Activated CD4-positive, alpha-beta T cell treated with anti-CD3 and anti-CD28 coated beads, Interleukin-2, amount 50 U/mL, for 16 hours (primary cell): Measurements from ENCODE around the gene VPS11.
"Not testable (repeated sequence)": the region's sequence is repeated elsewhere in the genome, so short reads cannot be mapped to it uniquely, and the experiment has no call there.

ENCODE experiments used
- DNase-seq: peaks from one replicate; pipeline ENCODE4 v3.0.0-alpha.2; 2020

VPS11 gene

GRCh38 chr11:119039471-119039870, 28.1 kb upstream of the VPS11 start:
- not testable (repeated sequence) for DNase-seq

GRCh38 chr11:119041821-119042514, 25.6 kb upstream of the VPS11 start:
- DNase-seq, result no peak

DNA sequence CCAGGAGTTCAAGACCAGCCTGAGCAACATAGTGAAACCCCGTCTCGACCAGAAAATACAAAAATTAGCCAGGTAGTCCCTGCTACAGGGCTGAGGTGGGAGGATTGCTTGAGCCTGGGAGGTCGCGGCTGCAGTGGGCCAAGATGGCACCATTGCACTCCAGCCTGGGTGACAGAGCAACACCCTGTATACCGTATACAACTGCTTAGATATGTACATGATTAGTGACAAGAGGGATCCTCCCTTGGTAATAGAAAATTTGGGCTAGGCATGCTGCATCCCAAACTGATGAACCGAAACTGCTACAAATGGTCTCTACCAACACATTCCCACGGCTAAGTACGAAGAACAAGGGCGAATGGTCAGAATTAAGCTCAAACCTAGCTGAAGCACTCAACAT, 24.7 kb upstream of the VPS11 start:
- no peak for DNase-seq

GRCh38 chr11:119044708-119045107, 22.9 kb upstream of the VPS11 start:
- no peak for DNase-seq

- no peak for DNase-seq
Observed at GRCh38 chr11:119046489-119046888, 21.1 kb upstream of the VPS11 start.

GRCh38 chr11:119047205-119047604, 20.4 kb upstream of the VPS11 start:
- DNase-seq, result no peak

GRCh38 chr11:119048644-119049043, 19.0 kb upstream of the VPS11 start:
- no peak for DNase-seq

DNA sequence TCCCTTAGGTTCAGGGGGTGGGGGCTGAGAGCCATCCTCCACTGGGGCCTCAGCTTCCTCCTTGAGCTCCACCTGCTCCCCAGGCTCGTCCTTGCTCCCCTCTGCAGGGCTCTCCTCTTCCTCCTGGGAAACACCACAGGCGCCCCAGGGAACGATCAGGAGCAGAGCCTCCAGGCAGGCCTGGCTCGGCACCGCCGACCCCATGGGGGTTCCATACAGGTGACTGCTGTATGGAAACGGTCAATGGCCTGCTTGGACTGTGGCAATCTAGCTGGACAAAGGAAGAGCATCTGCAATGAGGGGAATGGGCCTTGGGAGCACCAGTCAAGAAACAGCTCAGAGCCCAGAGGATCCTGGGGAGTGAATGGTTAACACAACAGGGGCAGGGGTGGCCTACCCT, 18.5 kb upstream of the VPS11 start:
- DNase-seq, result no peak

DNA sequence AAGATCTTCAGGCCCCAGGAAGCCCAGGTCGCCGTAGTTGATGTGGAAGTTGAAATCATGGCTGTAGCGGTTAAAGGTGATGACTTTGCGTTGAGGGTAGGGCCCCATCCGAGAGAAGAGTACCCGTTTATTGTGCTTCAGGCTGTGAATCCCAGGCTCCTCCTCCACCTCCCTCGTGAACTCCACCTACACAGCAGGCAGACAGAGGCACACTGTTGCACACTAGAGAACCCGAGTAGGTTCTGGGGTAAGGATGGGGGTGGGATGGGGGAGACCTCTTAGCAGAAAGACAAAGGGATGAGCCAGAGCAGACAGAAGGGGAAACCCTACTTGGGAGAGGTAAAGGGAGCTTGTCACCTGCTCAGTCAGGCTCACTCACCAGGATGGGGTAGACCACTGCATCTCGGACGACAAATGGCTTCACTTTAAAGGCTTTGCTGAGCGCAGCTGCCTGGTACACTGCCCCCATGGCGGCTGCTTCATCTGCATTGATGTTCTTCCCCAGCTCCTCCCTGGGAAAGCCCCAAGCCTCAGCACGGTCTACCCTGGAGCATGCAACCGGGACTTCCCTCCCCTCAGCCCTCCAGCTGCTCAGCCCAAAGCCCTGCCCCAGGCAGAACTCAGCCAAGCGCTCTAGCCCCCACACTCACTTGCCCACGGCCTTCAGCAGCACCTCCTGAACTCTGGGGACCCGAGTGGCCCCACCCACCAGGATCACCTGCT, 16.0 kb upstream of the VPS11 start:
- DNase-seq, result no peak

DNA sequence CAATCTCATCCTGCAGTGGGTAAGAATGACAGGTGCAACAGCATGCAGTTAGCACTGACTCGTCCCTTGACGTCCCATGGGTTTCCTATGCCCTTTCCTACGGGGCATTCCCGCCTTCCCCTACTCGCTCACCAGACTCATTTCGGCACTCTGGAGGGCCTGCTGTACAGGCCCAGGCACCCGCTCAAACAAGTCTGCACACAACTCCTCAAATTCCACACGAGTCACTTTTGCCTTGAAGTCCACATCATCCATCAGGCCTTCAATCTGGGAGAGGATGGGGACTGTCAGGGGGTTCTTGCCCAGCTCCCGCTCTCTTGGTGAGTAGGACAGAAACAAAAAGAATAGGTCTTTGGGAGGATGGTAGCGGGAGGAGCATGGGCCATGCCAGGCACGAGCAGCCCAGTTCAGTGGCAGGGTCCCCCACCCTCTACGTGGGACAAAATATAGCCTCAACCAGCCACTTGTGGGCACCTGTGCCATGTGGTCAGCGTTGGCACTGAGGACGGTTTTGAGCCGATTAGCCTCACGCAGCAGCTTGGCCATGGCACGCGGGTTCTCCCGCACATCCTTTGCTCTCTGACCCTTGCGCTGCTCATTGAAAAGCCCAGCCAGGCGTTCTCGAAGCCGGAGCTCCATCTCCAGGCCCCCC, 15.3 kb upstream of the VPS11 start:
- DNase-seq, result no peak

DNA sequence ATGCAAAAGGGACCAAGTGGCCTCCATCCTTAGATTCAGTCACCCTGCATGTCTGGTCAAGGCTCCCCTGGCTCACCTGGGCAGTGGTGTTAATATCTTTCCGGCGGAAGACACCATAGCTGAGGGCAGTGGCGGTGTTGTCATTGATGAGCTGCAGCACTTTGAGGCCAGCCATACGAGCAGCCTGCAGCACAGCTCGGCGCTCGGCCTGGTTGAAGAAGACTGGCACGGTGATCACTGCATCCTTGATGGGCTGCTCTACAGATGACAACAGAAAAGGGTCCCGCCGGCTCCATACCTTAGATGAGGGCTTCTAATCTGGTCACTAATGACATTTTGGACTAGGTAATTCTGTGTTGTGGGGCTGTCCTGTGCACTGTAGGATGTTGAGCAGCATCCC, 13.2 kb upstream of the VPS11 start:
- DNase-seq, result no peak

GRCh38 chr11:119055901-119056300, 11.7 kb upstream of the VPS11 start:
- peak; percentile 32 for DNase-seq

DNA sequence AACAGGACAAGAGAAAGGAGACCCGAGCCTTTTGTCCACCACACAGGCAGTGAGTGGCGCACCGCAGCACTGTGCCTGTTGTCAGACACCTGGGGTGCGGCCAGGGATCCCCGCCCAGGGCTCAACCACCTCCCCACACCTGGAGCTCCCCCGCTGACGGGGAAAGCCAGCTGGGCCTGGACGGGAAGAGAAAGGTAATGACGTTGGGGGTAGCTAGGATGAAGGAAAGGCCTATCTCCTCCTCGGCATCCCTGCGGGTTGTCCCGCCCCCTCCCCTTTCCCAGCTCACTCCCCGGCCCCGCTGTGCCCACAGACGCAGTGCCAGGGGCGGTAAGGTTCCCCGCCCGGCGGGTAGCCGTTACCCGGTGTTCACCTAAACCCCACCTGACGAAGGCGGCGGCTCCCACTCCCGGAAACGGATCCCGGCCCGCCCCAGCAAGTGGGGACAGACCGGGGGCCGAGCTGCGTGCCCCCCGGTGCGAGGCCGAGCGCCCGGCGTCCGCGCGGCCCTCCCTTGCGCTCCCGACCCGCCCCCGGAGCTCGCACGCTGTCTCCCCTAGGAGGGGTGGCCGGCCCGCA, 11.1 kb upstream of the VPS11 start:
- DNase-seq, result peak; percentile 23

DNA sequence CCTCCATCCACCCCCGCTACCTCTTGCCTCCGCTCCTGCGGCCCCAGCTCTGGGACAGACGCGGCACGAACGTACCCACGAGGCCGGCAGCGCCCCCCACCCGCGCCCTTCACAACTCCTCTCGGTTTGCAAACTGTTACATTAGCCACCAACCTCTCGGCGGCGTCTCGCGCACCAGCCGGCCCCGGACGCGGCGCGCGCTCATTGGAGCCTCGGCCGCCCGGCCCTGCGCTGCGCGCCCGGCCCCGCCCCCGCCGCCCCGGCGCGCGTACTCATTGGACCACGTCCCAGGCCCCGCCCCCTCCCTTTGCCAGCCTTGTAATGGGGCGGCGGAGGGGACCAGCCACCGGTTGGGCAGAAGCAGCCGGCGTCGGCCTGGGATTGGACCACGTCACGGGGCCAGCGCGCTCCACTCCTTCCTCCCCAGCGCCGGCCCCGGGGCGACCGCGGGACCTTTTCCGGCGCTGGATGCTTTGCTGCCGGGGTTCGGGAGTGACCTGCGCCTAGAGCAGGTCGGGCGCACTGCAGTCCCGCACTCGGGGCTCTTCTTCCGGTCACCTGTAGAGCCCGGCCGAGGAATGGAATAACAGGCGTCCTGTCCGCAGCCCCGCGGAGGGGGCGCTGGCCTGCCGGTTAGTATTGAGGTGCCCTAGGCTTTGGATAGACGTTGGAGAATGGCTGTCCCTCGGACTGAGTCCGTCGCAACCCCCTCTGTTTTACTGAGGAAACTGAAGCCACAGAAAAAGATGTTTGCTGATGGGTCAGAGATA, 10.4 kb upstream of the VPS11 start, which contains the start of gene HYOU1:
TSS of gene HYOU1 (minus strand) at position 206 of the 770 bp plus-strand sequence. CDS start 1,045 bp downstream, outside the sequence.
- DNase-seq, result peak; percentile 99

DNA sequence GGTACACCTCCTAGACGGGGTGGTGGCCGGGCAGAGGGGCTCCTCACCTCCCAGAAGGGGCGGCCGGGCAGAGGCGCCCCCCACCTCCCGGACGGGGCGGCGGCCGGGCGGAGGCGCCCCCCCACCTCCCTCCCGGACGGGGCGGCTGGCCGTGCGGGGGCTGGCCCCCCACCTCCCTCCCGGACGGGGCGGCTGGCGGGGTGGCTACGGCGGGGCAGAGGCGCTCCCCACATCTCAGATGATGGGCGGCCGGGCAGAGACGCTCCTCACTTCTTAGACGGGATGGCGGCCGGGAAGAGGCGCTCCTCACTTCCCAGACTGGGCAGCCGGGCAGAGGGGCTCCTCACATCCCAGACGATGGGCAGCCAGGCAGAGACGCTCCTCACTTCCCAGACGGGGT, 8.5 kb upstream of the VPS11 start:
- DNase-seq, result not testable (repeated sequence)

- DNase-seq, result no peak
Observed at GRCh38 chr11:119061256-119061655, 6.4 kb upstream of the VPS11 start.

DNA sequence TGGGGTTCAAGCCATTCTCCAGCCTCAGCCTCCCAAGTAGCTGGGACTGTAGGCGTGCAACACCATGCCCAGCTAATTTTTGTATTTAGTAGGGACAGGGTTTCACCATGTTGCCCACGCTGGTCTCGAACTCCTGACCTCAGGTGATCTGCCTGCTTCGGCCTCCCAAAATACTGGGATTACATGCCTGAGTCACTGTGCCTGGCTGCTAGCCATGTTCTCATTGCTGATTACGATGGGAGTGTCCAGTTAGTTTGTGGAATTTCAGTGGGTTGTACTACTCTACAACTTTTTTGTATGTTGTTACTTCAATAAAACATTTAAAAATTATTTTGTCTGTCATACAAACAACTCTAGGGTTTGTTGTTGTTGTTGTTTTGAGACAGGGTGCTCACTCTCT, 4.8 kb upstream of the VPS11 start:
- DNase-seq, result no peak

- DNase-seq, result peak; percentile 56
Observed at GRCh38 chr11:119065369-119065768, 2.2 kb upstream of the VPS11 start.

DNA sequence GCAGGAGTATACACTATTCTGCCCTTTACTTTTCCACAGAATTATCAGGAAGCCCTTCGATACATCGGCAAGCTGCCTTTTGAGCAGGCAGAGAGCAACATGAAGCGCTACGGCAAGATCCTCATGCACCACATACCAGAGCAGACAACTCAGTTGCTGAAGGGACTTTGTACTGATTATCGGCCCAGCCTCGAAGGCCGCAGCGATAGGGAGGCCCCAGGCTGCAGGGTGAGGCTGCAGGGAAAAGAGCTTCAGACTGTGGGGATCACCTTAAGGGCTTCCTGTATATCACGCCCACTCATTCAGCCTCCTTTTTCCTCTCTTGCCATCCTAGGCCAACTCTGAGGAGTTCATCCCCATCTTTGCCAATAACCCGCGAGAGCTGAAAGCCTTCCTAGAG, 10.2 kb downstream of the VPS11 start:
- DNase-seq, result no peak

GRCh38 chr11:119078675-119079420, 11.2 kb downstream of the VPS11 start:
- DNase-seq, result no peak

GRCh38 chr11:119081682-119082260, 14.2 kb downstream of the VPS11 start:
- no peak for DNase-seq
